NCI-H1436 (cell line): ENCODE measurements around the gene FITM1.

ENCODE experiments used
- DNase-seq: peaks from one replicate; lab custom pipeline; 2025; lab: John Stamatoyannopoulos, UW

Gene FITM1

GRCh38 chr14:24160850-24161804 is 30.7 kb downstream of the FITM1 start, which contains the start of gene IRF9:
TSS of gene IRF9 (plus strand) at chr14:24161265. CDS start at chr14:24162145, 880 bp downstream.
- DNase-seq, result peak; percentile 92

- DNase-seq, result no peak
These were observed 31.6 kb downstream of the FITM1 start for GRCh38 chr14:24162093-24162492.

- DNase-seq, result no peak
These were observed 34.1 kb downstream of the FITM1 start for GRCh38 chr14:24164518-24164991.

GRCh38 chr14:24165785-24166184 is 35.3 kb downstream of the FITM1 start:
- DNase-seq, result no peak

GRCh38 chr14:24167469-24168114 is 37.1 kb downstream of the FITM1 start:
- DNase-seq, result no peak

GRCh38 chr14:24171422-24172260 is 41.2 kb downstream of the FITM1 start, which contains the start of gene REC8:
TSS of gene REC8 (plus strand) at chr14:24172080. CDS start at chr14:24172553, 473 bp downstream.
- no peak for DNase-seq

- DNase-seq, result no peak
These were observed 41.9 kb downstream of the FITM1 start for GRCh38 chr14:24172261-24172860.

- DNase-seq, result no peak
These were observed 42.4 kb downstream of the FITM1 start for GRCh38 chr14:24172871-24173281.

GRCh38 chr14:24176599-24176998 is 46.1 kb downstream of the FITM1 start:
- no peak for DNase-seq

GRCh38 chr14:24177041-24177825 is 46.8 kb downstream of the FITM1 start:
- no peak for DNase-seq

- no peak for DNase-seq
These were observed 47.4 kb downstream of the FITM1 start for GRCh38 chr14:24177891-24178290.

- no peak for DNase-seq
These were observed 48.1 kb downstream of the FITM1 start for GRCh38 chr14:24178399-24179178.

- DNase-seq, result no peak
These were observed 49.0 kb downstream of the FITM1 start for GRCh38 chr14:24179294-24179960.

GRCh38 chr14:24179961-24180796 is 49.7 kb downstream of the FITM1 start:
- DNase-seq, result no peak

GRCh38 chr14:24181371-24182077 is 51.1 kb downstream of the FITM1 start:
- DNase-seq, result no peak
